Activated naive CD8-positive, alpha-beta T cell treated with anti-CD3 and anti-CD28 coated beads, Interleukin-2, amount 10 ng/mL, durations not matched to agents 7 days and 5 days (primary cell): ENCODE measurements around the gene ENDOV. TPM values are rescaled to one million over a fixed set of nuclear protein-coding genes. Genes with fewer than 3 reads are reported as not detected.
"Not testable (repeated sequence)": the region's sequence is repeated elsewhere in the genome, so short reads cannot be mapped to it uniquely, and the experiment has no call there.

ENCODE experiments used
- ATAC-seq: fragments of 150-1000 bp; cut with Tn5 transposase; one replicate; pipeline ENCODE4 v1.10.0; 2021; ENCODE audit warnings: low read depth, moderate library complexity
- POLR2A ChIA-PET: fragments of 350-600 bp; sonication (Branson Sonifier 250); formaldehyde crosslinking; loops from one replicate; lab custom pipeline; 2021; ENCODE audit warnings: antibody characterized with exemption; lab: Charles Lee
- DNase-seq: peaks from one replicate; pipeline ENCODE4 v3.0.0; 2021
- H3K27ac Mint-ChIP-seq: one replicate; pipeline ENCODE4 v1.8.0; 2022; ENCODE audit warnings: mild to moderate bottlenecking, mixed read lengths
- H3K27me3 Mint-ChIP-seq: one replicate; pipeline ENCODE4 v1.8.0; 2022; ENCODE audit warnings: mild to moderate bottlenecking, moderate library complexity, mixed read lengths
- H3K36me3 Mint-ChIP-seq: one replicate; pipeline ENCODE4 v1.8.0; 2021; ENCODE audit warnings: mild to moderate bottlenecking, mixed read lengths
- H3K4me1 Mint-ChIP-seq: one replicate; pipeline ENCODE4 v1.8.0; 2021; ENCODE audit warnings: mixed read lengths
- H3K4me3 Mint-ChIP-seq: one replicate; pipeline ENCODE4 v1.8.0; 2022; ENCODE audit warnings: mild to moderate bottlenecking, moderate library complexity, mixed read lengths
- H3K9me3 Mint-ChIP-seq: one replicate; pipeline ENCODE4 v1.8.0; 2021; ENCODE audit warnings: mixed read lengths
- total RNA-seq, 2 experiments: library from RNA; stranded (reverse); gene quantifications; one replicate each; pipeline ENCODE4 v1.2.3, GENCODE V29; 2021

ENDOV gene
- total RNA-seq, 2 experiments from 2014 or later: 17.8 to 23.1 TPM

DNA sequence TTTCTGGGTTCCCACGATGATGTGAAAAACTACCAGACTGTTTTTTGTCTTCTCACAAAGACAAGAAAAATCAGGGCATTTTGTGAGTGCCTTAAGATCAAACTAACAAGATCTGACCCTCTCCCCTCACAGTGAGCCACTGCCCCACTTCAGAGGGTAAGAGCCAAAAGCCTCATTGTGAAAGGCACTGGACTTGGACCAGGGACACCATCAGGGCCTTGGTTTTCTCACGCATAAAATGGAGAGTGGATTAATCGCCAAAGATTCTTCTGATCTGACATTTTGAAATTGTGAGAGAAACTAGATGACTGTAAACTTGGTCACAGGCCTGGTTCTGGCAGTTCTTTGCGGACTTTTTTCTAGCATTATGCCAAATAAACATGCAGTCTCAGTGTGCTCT, 21.0 kb upstream of the ENDOV start:
- ATAC-seq: no peak
- H3K36me3 Mint-ChIP-seq: peaks cover 26% of the 10 kb centered on the region
- POLR2A ChIA-PET: interaction anchor here (0.9 kb wide), 1 partner anchor 60 kb away, joined by 4 read pairs; no protein-coding TSS in a partner anchor
- H3K4me1 Mint-ChIP-seq: peaks cover 3% of the 10 kb centered on the region
- no peaks in the 10 kb centered on the region for H3K9me3 Mint-ChIP-seq
- no peak overlapping the region for H3K4me3 Mint-ChIP-seq
- H3K27ac Mint-ChIP-seq: no peak overlapping the region
- no peak for DNase-seq
- no peaks in the 10 kb centered on the region for H3K27me3 Mint-ChIP-seq

DNA sequence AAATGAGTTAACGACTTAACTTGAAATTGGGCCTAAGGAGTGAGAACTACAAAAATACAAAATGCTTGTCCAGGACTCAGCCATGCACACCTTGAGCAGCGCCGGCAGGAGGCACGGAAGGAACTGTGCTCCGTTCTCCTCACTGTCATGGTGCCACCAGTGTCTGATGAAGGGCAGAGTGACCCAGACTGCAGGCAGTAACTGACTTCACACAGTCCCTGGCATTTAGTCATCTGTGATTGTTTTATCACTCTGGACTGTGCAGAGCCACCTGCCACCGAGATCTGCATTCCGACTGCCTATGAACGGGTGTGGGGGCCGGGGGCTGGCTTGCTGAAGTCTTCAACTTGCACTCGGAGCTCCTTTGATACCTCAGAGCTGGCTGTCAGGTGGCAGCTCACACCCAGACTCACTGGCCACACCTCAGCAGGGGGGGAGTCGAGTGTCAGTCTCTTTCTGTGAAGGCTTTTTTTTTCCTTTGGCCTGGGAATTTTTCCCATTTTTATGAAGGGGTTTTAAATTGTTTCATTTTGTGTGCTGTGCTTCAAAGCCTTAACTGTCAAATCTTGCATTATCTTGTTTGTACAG, 20.2 kb upstream of the ENDOV start:
- H3K9me3 Mint-ChIP-seq: no peaks in the 10 kb centered on the region
- POLR2A ChIA-PET: no interaction called here
- no peaks in the 10 kb centered on the region for H3K27me3 Mint-ChIP-seq
- ATAC-seq (no peak), DNase-seq (no peak)
- no peak overlapping the region for H3K4me3 Mint-ChIP-seq
- H3K27ac Mint-ChIP-seq: no peak overlapping the region
- H3K4me1 Mint-ChIP-seq: peaks cover 3% of the 10 kb centered on the region
- peaks cover 22% of the 10 kb centered on the region for H3K36me3 Mint-ChIP-seq

DNA sequence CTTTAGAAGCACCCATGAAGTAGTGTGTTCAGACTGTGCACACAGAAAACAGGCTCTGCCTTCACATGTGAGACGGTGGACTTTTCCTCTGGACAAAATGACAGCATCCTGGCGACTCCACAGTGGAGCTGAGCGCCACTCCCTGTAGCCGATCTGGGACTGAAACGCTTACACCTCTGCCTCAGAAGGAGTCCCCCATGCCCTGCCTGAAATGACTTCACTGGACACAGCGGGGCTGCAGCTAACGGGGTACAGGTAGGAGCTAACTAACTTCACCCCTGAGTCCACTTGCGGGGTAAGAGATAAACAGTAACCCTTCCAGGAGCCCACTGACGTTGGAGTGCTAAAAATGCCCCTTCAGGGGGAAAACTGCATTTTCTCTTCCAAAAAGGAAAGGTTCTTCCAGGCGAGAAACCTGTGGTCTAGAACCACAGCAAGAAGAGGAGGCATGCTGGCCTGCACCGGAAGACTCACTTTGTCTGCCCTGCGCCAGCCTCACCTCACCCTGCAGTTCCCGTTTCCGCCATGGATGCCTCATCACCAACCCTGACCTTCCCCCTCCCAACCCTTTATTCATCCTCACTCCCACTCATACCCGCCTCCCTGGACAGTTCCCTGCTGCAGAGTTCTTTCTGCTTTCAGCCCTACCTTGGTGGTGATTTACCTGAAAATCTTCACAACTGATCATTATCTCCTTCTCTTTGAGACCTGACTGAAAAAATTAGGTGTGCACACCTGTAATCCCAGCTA, 19.4 kb upstream of the ENDOV start:
- H3K27me3 Mint-ChIP-seq: no peaks in the 10 kb centered on the region
- POLR2A ChIA-PET: interaction anchor here (1.9 kb wide), 1 partner anchor 10 kb away, joined by 4 read pairs; no protein-coding TSS in a partner anchor
- ATAC-seq (no peak), DNase-seq (no peak)
- H3K27ac Mint-ChIP-seq: no peak overlapping the region
- no peak overlapping the region for H3K4me3 Mint-ChIP-seq
- H3K4me1 Mint-ChIP-seq: peaks cover 3% of the 10 kb centered on the region
- peaks cover 18% of the 10 kb centered on the region for H3K36me3 Mint-ChIP-seq
- no peaks in the 10 kb centered on the region for H3K9me3 Mint-ChIP-seq

DNA sequence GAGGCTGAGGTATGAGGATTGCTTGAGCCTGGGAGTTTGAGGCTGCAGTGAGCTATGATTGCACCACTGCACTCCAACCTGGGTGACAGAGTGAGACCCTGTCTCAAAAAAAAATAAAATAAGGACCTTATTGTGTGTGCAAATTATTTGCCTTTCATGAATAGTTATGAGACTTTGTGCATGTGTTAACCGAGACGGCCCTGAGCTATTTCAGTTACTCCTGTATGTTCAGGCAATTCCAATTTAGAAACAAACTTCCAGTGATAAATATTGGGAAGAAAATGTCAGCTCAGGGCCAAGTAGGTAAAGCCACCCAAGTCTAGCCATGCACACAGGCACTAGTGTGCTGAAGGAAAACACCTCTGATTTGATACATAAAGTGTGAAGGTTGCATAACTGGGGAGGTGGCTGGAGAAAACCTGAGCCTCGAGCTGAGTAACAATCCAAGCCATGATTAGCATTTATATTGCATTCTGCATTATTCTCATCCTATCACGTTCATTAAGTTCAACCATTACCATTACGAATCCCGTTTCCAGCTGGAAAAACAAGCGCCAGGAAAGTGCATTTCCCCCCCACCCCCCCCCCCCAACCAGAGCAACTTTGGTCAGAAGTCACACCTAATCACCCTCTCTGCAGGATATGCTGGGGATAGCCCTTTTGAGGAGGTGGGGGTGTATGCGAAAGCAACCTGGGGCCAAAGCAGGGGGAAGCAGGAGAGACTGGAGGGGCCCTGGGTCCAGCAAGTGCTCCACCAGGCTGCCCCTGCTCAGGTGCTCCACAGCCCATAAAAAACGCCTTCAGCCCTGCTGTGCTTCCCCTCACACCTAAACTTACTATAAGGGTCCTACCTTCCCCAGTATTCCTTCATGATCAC, 18.6 kb upstream of the ENDOV start:
- H3K27ac Mint-ChIP-seq: peak overlapping the region; percentile 31
- POLR2A ChIA-PET: interaction anchor here (1.9 kb wide), 1 partner anchor 11 kb away, joined by 4 read pairs; no protein-coding TSS in a partner anchor
- no peak for ATAC-seq

DNA sequence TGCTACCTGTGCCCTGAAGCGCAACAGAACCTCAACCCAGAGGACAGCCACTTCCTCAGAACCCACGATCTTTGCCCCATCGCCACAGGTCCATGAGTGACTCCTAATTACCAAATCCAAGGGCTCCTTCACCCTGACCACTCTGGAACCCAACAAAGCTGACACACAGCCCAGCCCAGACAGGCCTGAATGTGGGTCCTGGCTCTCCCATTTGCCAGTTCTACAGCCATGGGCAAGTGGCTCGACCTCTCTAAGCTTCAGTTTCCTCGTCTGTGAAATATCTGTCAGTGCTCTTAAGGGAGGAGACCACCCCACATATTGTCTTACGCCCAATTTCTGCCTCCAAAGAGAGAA, 18.0 kb upstream of the ENDOV start:
- Mint-ChIP-seq H3K9me3 (no peaks in the 10 kb centered on the region), H3K27ac (peak overlapping the region; percentile 31), H3K4me3 (no peak overlapping the region), H3K4me1 (peaks cover 2% of the 10 kb centered on the region), H3K36me3 (peaks cover 10% of the 10 kb centered on the region), H3K27me3 (no peaks in the 10 kb centered on the region)
- DNase-seq (no peak), ATAC-seq (peak; percentile 16)
- POLR2A ChIA-PET: interaction anchor here (1.9 kb wide), 1 partner anchor 12 kb away, joined by 4 read pairs; no protein-coding TSS in a partner anchor

More for the DNA sequence above, 18.6 kb upstream of the ENDOV start:
- H3K9me3 Mint-ChIP-seq: no peaks in the 10 kb centered on the region
- peaks cover 3% of the 10 kb centered on the region for H3K4me1 Mint-ChIP-seq
- no peaks in the 10 kb centered on the region for H3K27me3 Mint-ChIP-seq
- no peak overlapping the region for H3K4me3 Mint-ChIP-seq
- H3K36me3 Mint-ChIP-seq: peaks cover 14% of the 10 kb centered on the region
- no peak for DNase-seq

DNA sequence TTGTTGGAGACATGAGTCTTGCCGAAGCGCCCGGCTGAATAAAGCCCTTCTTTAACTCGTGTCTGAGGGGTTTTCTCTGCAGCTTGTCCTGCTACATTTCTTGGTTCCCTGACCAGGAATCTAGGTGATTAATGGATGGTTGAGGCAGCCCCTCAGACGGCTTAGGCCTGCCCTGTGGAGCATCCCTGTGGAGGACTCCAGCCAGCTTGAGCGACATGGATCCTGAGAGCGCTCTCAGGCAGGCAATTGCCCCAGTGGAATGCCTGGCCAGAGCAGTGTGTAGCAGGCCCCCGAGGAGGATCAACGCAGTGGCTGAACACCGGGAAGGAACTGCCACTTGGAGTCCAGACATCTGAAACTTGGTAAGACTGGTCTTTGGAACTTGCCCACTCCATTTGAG, 17.3 kb upstream of the ENDOV start:
- Mint-ChIP-seq H3K4me1 (no peaks in the 10 kb centered on the region), H3K9me3 (no peaks in the 10 kb centered on the region), H3K36me3 (peaks cover 8% of the 10 kb centered on the region), H3K27me3 (no peaks in the 10 kb centered on the region), H3K27ac (no peak overlapping the region), H3K4me3 (no peak overlapping the region)
- POLR2A ChIA-PET: interaction anchor here (1.9 kb wide), 1 partner anchor 12 kb away, joined by 4 read pairs; no protein-coding TSS in a partner anchor
- DNase-seq (no peak), ATAC-seq (no peak)

DNA sequence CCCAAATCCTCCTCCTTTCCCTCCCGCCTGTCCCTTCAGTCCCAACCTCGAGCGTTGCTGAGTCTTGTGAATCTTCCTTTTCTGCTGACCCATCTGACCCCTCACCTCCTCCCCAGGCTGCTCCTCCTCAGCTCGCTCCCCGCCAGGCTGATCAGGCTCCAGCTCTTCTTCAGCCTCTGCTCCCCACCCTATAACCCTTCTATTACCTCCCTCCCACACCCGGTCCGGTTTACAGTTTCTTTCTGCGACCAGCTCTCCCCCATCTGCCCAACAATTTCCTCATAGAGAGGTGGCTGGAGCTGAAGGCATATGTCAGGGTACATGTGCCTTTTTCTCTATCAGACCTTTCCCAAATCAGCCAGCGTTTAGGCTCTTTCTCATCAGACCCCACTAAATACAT, 13.9 kb upstream of the ENDOV start:
- H3K27me3 Mint-ChIP-seq, POLR2A ChIA-PET, H3K27ac Mint-ChIP-seq, H3K4me3 Mint-ChIP-seq, DNase-seq, H3K4me1 Mint-ChIP-seq, ATAC-seq, H3K9me3 Mint-ChIP-seq, H3K36me3 Mint-ChIP-seq: not testable (repeated sequence)

DNA sequence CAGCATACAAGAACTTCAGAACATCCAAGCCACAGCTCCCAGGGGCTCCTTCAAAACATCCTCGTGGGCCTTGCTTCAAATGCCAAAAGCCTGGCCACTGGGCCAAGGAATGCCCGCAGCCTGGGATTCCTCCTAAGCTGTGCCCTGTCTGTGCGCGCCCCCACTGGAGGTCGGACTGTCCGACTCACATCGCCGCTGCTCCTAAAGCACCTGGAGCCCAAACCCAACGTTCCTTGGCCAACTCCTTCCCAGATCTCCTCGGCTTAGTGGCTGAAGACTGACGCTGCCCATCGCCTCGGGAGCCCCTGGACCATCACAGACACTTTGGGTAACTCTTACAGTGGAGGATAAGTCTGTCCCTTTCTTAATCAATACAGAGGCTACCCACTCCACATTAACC, 12.9 kb upstream of the ENDOV start:
- ATAC-seq, H3K27ac Mint-ChIP-seq, DNase-seq, H3K4me1 Mint-ChIP-seq, POLR2A ChIA-PET, H3K27me3 Mint-ChIP-seq, H3K36me3 Mint-ChIP-seq, H3K9me3 Mint-ChIP-seq, H3K4me3 Mint-ChIP-seq: not testable (repeated sequence)

DNA sequence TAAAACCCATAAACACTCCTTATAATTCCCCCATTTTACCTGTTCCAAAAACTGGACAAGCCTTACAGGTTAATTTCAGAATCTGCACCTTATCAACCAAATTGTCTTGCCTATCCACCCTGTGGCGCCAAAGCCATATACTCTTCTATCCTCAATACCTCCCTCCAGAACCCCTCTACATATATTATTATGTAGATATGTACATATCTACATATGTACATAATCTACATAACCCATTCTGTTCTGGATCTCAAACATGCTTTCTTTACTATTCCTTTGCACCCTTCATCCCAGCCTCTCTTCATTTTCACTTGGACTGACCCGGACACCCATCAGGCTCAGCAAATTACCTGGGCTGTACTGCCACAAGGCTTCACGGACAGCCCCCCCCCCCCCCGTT, 12.0 kb upstream of the ENDOV start:
- Mint-ChIP-seq H3K27me3 (no peaks in the 10 kb centered on the region), H3K36me3 (no peaks in the 10 kb centered on the region), H3K4me1 (no peaks in the 10 kb centered on the region), H3K4me3 (no peak overlapping the region), H3K27ac (no peak overlapping the region), H3K9me3 (no peaks in the 10 kb centered on the region)
- no peak for ATAC-seq
- DNase-seq: no peak
- POLR2A ChIA-PET: no interaction called here

DNA sequence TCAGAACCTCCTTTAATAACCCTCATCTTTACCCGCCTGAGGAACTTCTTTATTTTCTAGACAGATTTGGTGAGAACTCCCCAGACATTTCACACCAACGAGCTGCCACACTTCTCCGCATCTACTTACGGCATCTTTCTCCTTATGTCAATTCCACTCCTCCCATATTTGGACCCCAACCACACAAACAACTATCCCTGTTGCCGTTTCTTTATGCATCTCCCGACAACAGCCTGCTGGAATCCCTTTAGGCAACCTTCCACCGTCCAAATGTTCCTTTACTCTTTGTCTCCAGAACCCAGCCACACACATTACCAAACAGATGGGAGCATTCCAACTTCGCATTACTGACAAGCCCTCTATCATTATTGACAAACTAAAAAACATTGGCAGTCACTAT, 8.8 kb upstream of the ENDOV start:
- ATAC-seq (no peak), DNase-seq (no peak)
- Mint-ChIP-seq H3K4me1 (no peaks in the 10 kb centered on the region), H3K27ac (no peak overlapping the region), H3K9me3 (no peaks in the 10 kb centered on the region), H3K27me3 (peaks cover 4% of the 10 kb centered on the region), H3K36me3 (no peaks in the 10 kb centered on the region), H3K4me3 (no peak overlapping the region)
- POLR2A ChIA-PET: no interaction called here

DNA sequence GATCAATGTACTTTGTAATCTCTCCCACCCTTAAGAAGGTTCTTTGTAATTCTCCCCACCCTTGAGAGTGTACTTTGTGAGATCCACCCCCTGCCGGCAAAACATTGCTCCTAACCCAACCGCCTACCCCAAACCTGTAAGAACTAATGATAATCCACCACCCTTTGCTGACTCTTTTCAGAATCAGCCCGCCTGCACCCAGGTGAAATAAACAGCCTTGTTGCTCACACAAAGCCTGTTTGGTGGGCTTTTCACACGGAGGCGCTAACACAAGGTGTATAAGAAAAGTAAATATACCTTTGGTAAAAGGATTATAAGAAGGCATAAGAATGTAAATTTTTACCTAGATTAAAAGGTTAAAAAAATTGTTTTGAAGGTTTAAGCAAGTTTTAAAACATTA, 7.0 kb upstream of the ENDOV start:
- ATAC-seq, POLR2A ChIA-PET: not testable (repeated sequence)

DNA sequence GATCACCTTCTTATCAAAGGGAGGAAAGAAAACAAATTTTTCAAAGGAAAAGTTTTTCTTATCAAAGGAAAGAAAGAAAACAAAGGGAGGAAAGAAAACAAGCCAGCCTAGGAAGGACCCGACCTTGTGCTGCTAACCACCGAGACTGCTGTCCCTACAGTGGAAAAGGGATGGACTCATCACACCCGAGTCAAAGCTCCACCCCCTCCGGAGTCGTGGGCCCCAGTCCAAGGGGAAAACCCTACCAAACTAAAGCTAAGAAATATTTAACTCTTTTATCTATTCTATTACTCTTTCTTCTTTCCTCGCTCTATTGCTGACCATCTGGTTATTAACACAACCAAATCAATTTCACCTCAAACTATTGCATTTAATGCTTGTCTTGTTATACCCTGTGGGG, 6.1 kb upstream of the ENDOV start:
- Mint-ChIP-seq H3K4me1 (no peaks in the 10 kb centered on the region), H3K9me3 (no peaks in the 10 kb centered on the region), H3K36me3 (no peaks in the 10 kb centered on the region), H3K27ac (no peak overlapping the region), H3K27me3 (peaks cover 26% of the 10 kb centered on the region), H3K4me3 (no peak overlapping the region)
- POLR2A ChIA-PET: no interaction called here
- ATAC-seq (no peak), DNase-seq (no peak)

More for the DNA sequence above, 7.0 kb upstream of the ENDOV start:
- H3K9me3 Mint-ChIP-seq, H3K4me1 Mint-ChIP-seq, H3K36me3 Mint-ChIP-seq, H3K27ac Mint-ChIP-seq, H3K4me3 Mint-ChIP-seq, DNase-seq: not testable (repeated sequence)
- H3K27me3 Mint-ChIP-seq: peaks cover 17% of the 10 kb centered on the region

DNA sequence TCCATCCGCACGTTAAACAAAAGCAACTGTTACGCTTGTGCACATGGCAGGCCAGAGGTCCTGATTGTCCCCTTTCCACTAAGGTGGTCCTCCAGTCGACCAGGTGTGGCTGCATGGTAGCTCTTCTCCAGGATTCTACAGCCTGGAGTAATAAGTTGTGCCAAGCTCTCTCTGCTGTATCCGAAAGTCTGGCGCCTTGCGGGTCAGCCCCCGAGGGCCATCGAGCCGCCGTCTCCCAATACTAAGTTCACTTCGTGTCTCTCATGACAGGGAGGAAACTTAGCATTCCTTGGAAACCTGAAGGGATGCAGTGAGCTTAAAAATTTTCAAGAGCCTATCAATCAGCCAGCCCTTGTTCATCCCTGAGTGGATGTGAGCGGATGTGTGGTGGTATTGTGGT, 5.3 kb upstream of the ENDOV start:
- no peaks in the 10 kb centered on the region for H3K36me3 Mint-ChIP-seq
- H3K4me3 Mint-ChIP-seq: no peak overlapping the region
- ATAC-seq (no peak), DNase-seq (no peak)
- H3K27me3 Mint-ChIP-seq: peaks cover 34% of the 10 kb centered on the region
- H3K4me1 Mint-ChIP-seq: peaks cover 5% of the 10 kb centered on the region
- POLR2A ChIA-PET: no interaction called here
- H3K27ac Mint-ChIP-seq: no peak overlapping the region
- no peaks in the 10 kb centered on the region for H3K9me3 Mint-ChIP-seq
